SK-N-SH treated with all-trans-retinoic acid at 6 μM for 48 hours (cell line): ENCODE measurements around the gene RAB11FIP3.

Experiments used
- CREB5 ChIP-seq: fragments of 250-450 bp; sonication (Bioruptor Pico); IDR thresholded peaks from 2 replicates; pipeline ENCODE4 v1.5.1; 2020; ENCODE audit warnings: low read depth, mild to moderate bottlenecking, moderate library complexity
- OSR1 ChIP-seq: fragments of 250-450 bp; sonication (Bioruptor Pico); IDR thresholded peaks from 2 replicates; pipeline ENCODE4 v1.8.0; 2022; ENCODE audit warnings: moderate library complexity, mild to moderate bottlenecking, inconsistent platforms
- PATZ1 ChIP-seq: fragments of 250-450 bp; sonication (Bioruptor Pico); IDR thresholded peaks from 2 replicates; pipeline ENCODE4 v1.8.0; 2020; ENCODE audit warnings: mild to moderate bottlenecking, moderate library complexity, borderline replicate concordance
- PPARA ChIP-seq: fragments of 250-450 bp; sonication (Bioruptor Pico); IDR thresholded peaks from 2 replicates; pipeline ENCODE4 v1.5.0; 2020; ENCODE audit warnings: mild to moderate bottlenecking, borderline replicate concordance
- TCF4 ChIP-seq: fragments of 250-450 bp; sonication (Bioruptor Pico); IDR thresholded peaks from 2 replicates; pipeline ENCODE4 v1.8.0; 2021; ENCODE audit warnings: mild to moderate bottlenecking, moderate library complexity, borderline replicate concordance
- TSHZ2 ChIP-seq: fragments of 250-450 bp; sonication (Bioruptor Pico); IDR thresholded peaks from 2 replicates; pipeline ENCODE4 v1.5.0; 2020; ENCODE audit warnings: mild to moderate bottlenecking, moderate library complexity
- ZFP3 ChIP-seq: fragments of 250-450 bp; sonication (Bioruptor Pico); IDR thresholded peaks from 2 replicates; pipeline ENCODE4 v1.5.0; 2020; ENCODE audit warnings: mild to moderate bottlenecking, moderate library complexity

- TF ChIP-seq PATZ1 (no peak), TCF4 (no peak), PPARA (CRISPR knock-in tag) (no peak), ZFP3 (CRISPR knock-in tag) (no peak), OSR1 (CRISPR knock-in tag) (no peak), TSHZ2 (no peak), CREB5 (CRISPR knock-in tag) (no peak)
Observed at GRCh38 chr16:455453-455852, 30.0 kb downstream of the RAB11FIP3 start.
